ENCODE results near the gene MAPK8IP1.
A peak's percentile ranks its signal among the peaks of the same experiment; 100 is the strongest.

The MAPK8IP1 gene

GRCh38 chr11:45860348-45860747, 25.1 kb upstream of the MAPK8IP1 start:
- DNase-seq (ENCODE audit: low read depth in 3 of 3): no peak

- no peak for DNase-seq (ENCODE audit: low read depth in 3 of 3)
Measured at GRCh38 chr11:45860764-45861510, 24.5 kb upstream of the MAPK8IP1 start.

GRCh38 chr11:45864041-45864440, 21.4 kb upstream of the MAPK8IP1 start:
- DNase-seq (ENCODE audit: low read depth in 3 of 3): no peak

GRCh38 chr11:45869551-45869950, 15.9 kb upstream of the MAPK8IP1 start:
- DNase-seq (ENCODE audit: low read depth in 3 of 3): no peak

GRCh38 chr11:45870706-45871105, 14.7 kb upstream of the MAPK8IP1 start:
- no peak for DNase-seq (ENCODE audit: low read depth in 3 of 3)

DNA sequence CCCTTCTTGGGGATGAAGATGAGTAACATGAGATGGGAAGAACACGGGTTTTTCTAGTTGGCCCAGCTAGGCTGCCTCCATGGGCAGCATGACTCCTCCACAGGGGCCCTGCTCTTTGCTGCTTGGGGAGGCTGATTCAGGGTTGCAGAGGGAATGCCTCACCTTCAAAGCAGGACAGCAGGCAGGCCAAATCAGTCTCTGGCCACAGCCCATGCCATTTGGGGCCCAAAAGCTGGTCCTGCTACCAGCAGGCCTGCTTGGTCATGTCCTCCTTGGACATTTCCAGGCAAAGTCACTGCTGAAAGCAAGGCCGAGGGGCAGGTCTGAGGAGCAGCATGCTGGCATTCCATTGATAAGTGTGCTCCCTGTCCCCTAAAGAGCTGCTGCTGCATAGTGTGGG, 13.8 kb upstream of the MAPK8IP1 start:
- DNase-seq (ENCODE audit: low read depth in 3 of 3): no peak

DNA sequence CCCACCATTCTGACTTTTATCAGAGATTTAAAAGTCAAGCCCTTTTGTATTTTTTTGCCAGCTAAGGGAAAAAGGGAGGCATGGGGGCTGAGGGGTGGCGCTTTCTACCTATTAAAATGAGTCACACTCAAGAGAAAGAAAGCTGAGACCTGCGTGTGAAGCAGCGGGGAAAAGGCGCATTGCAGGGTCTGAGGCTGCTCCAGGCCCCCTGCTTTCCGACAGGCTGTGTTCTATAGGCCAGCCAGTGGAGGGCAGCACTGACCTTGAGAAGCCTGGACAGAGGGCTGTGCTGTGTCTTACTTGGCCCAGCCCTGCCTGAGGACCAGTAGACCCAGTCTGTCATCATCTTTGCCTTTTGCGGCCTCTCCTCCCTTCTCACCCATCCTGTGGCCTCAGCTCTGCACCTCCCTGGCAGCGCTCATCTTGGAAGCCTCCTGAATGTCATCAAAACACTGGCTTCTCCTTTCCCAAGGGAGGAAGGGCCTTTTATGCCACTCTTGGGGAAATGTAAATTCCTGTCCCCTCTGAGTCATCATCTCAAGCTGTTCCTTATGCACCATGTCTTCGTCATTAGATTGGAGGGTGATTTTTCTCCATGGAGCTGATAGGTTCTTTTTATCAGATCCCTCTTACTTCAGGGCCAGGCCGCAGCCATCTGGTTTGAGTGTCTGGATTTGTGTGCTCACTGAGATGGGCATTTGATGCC, 12.6 kb upstream of the MAPK8IP1 start:
- DNase-seq (ENCODE audit: low read depth in 3 of 3): peak in 1 of 3 donors; percentile 14

GRCh38 chr11:45876401-45876800, 9.1 kb upstream of the MAPK8IP1 start:
- no peak for DNase-seq (ENCODE audit: low read depth in 3 of 3)

- no peak for DNase-seq (ENCODE audit: low read depth in 3 of 3)
Measured at GRCh38 chr11:45877221-45877620, 8.2 kb upstream of the MAPK8IP1 start.

GRCh38 chr11:45877845-45878244, 7.6 kb upstream of the MAPK8IP1 start:
- DNase-seq (ENCODE audit: low read depth in 3 of 3): no peak

GRCh38 chr11:45879803-45880686, 5.4 kb upstream of the MAPK8IP1 start:
- no peak for DNase-seq (ENCODE audit: low read depth in 3 of 3)

DNA sequence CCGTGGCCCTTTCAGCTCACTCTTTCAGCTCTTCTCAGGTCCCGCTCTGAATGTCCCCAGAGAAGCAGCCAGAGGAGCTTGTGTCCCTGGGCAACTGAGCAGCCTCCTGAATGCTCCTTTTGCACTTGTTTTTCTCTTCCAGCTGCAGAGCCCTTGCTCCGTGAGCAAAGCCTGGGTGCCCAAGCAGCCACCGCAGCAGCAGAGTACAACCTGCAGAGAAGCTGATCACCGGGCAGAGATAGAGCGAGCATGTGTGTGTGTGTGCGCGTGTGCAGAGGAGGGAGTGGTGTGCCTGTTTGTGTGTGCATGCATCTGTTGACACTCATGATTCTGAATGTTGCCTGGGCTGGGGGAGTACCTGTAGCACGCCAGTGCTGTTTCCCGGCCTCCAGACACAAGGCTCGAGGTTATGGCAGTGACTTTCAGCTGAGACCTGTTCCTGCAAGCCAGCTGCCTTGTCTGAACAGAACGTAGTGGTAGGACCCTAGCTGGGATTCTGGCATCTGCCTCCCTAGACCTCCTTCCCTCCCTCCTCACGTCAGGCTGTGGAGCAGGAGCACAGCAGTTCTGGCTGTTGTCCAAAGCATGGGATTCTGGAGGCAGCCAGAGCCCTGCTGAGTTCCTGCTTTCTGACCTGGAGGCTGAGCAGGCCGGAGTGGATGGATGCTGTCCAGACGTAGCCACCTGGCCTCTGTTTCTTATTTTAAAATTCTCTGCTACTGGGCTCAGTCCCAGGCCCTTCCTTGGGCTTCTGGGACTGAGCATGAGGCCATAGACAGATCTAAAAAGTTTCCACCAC, 4.5 kb upstream of the MAPK8IP1 start:
- no peak for DNase-seq (ENCODE audit: low read depth in 3 of 3)

DNA sequence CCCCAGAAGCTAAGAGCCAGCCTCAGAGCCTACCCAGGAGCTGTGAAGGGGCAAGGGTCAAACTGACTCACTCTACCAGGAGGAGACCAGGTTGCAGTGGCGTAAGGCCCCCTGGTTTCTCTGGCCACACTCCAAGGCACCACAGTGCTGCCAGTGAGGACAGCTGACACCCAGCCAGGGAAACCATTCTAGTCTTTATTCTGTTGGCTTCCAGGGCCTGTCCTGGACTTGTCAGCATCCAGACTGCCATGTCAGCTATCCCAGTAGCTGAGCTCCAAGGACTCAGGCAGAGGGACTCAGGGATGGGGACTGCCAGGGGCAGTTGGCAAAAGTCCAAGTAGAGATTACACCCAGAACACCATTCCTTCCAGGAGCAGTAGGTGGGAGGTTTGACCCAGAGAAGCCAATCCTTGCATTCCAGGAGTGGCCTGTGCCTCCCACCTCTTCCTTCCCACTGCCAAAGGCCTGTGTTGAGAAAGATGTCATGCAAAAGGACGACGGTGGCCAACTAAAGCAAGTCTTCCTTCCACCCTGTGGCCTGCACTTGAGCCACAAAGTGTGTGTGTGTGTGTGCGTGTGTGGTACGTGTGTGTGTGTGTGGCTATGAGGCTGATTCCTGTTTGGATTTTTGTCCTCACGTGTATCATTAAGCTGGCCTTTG, 3.6 kb upstream of the MAPK8IP1 start:
- DNase-seq (ENCODE audit: low read depth in 3 of 3): no peak

DNA sequence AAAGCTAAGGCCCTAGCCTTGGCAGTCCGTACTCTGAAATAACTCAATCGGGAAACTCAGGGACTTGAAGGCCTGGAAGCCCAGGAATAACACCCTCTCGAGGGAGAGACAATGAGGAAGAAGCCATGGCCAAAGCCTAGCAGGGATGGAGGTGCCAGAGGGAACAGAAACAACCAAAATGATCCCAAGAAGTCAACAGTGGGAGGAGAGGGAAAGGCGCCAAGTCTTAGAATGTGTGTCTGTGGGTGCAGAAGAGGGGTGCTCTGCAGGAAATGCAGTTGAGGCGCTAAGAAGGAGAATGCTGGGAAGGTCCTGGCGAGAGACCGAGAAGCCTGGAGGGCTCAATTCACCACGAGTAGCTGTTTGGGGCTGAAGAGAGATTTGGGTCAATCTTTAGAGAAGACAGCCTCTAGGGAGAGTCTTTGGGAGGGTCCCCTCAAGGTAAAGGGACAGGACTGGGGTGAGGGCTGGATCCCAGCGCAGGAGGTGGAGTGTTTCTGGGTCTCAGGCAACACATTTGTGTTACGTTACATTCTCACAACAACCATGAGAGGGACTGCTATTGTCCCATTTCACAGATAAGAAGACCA, 760 bp upstream of the MAPK8IP1 start:
- no peak for DNase-seq (ENCODE audit: low read depth in 3 of 3)

GRCh38 chr11:45885921-45886721, 670 bp downstream of the MAPK8IP1 start:
- no peak for DNase-seq (ENCODE audit: low read depth in 3 of 3)

- DNase-seq (ENCODE audit: low read depth in 3 of 3): no peak
Measured at GRCh38 chr11:45886816-45887520, 1.5 kb downstream of the MAPK8IP1 start.

GRCh38 chr11:45887587-45887986, 2.1 kb downstream of the MAPK8IP1 start:
- DNase-seq (ENCODE audit: low read depth in 3 of 3): no peak

- DNase-seq (ENCODE audit: low read depth in 3 of 3): no peak
Measured at GRCh38 chr11:45889555-45889954, 4.1 kb downstream of the MAPK8IP1 start.

DNA sequence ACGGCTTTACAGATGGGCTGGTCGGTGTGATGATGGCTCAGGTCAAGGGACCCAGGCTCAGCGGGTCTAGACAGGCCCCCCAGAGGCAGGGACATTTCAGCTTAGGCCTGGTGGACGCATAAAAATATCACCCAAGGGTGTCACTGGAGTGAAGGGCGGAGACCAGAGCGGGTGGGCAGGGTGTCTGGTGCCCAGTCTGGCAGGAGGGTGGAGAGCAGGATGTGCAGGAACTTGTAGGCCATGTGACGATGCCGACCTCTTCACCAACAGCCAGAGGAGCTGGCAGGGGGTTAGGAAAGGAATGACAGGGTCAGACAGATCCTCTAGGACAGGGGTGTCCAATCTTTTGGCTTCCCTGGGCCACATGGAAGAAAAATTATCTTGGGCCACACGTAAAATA, 4.5 kb downstream of the MAPK8IP1 start:
- no peak for DNase-seq (ENCODE audit: low read depth in 3 of 3)
